ENCODE measurements around the gene PTPRE.

- no peak for TF ChIP-seq POLR2AphosphoS5 (IDR thresholded peaks at IDR 0.05; ENCODE audit: borderline replicate concordance, low read depth, low read length)
- no peak for TF ChIP-seq EZH2 (IDR thresholded peaks at IDR 0.05)
Observed at GRCh38 chr10:128097783-128098182, 190.9 kb downstream of the PTPRE start.
